GM12878 (cell line): ENCODE measurements around the gene HMHB1. TPM values are rescaled to one million over a fixed set of nuclear protein-coding genes. Genes with fewer than 3 reads are reported as not detected.

Source experiments
- EED ChIP-seq: sonication (generic); IDR thresholded peaks from 2 replicates; pipeline ENCODE4 v1.6.1; 2016; ENCODE audit warnings: antibody characterized with exemption, low read depth
- FOXM1 ChIP-seq: IDR thresholded peaks from 2 replicates; pipeline ENCODE4 v1.6.1; 2012; ENCODE audit warnings: low read depth, mild to moderate bottlenecking, inconsistent platforms, low read length, moderate library complexity
- GABPA ChIP-seq: IDR thresholded peaks from 2 replicates; pipeline ENCODE4 v1.6.1; 2014; ENCODE audit warnings: antibody characterized with exemption, low read depth, mild to moderate bottlenecking, inconsistent platforms
- JUNB ChIP-seq: IDR thresholded peaks from 2 replicates; pipeline ENCODE4 v1.6.1; 2016; ENCODE audit warnings: antibody characterized with exemption, mild to moderate bottlenecking
- LARP7 ChIP-seq: fragments of 450-650 bp; IDR thresholded peaks from 2 replicates; pipeline ENCODE4 v1.6.1; 2017; ENCODE audit warnings: mild to moderate bottlenecking
- MEF2A ChIP-seq: IDR thresholded peaks from 2 replicates; pipeline ENCODE4 v1.6.1; 2011; ENCODE audit warnings: low read depth, mild to moderate bottlenecking, low read length, moderate library complexity; ENCODE audit not compliant: insufficient read depth
- MEF2B ChIP-seq: fragments of 450-650 bp; IDR thresholded peaks from 2 replicates; pipeline ENCODE4 v1.6.1; 2018; ENCODE audit warnings: mild to moderate bottlenecking, moderate library complexity; ENCODE audit not compliant: partially characterized antibody, poor library complexity, severe bottlenecking
- MTA2 ChIP-seq: fragments of 450-650 bp; IDR thresholded peaks from 2 replicates; pipeline ENCODE4 v1.6.1; 2016; ENCODE audit warnings: low read depth, mild to moderate bottlenecking, moderate library complexity
- PAX8 ChIP-seq: fragments of 450-650 bp; IDR thresholded peaks from 2 replicates; pipeline ENCODE4 v1.6.1; 2017; ENCODE audit warnings: mild to moderate bottlenecking, moderate library complexity
- PML ChIP-seq: IDR thresholded peaks from 2 replicates; pipeline ENCODE4 v1.6.1; 2012; ENCODE audit warnings: low read length, inconsistent platforms
- RAD21 ChIP-seq: IDR thresholded peaks from 2 replicates; pipeline ENCODE4 v1.6.1; 2011; ENCODE audit warnings: mild to moderate bottlenecking, low read depth, low read length, moderate library complexity; ENCODE audit not compliant: insufficient read depth
- RELA ChIP-seq: fragments of 450-650 bp; IDR thresholded peaks from 2 replicates; pipeline ENCODE4 v1.8.0; 2014; ENCODE audit warnings: borderline replicate concordance; ENCODE audit not compliant: partially characterized antibody
- RUNX3 ChIP-seq: IDR thresholded peaks from 2 replicates; pipeline ENCODE4 v1.6.1; 2012; ENCODE audit warnings: low read length, inconsistent platforms
- SRF ChIP-seq, 2 experiments: IDR thresholded peaks; 2 replicates each; pipeline ENCODE4 v1.6.1; 2011; ENCODE audit warnings: low read depth in 2 of 2, low read length in 2 of 2, mild to moderate bottlenecking in 1 of 2, moderate library complexity in 1 of 2
- TCF12 ChIP-seq: IDR thresholded peaks from 2 replicates; pipeline ENCODE4 v1.6.1; 2011; ENCODE audit warnings: low read depth, mild to moderate bottlenecking, low read length
- YY1 ChIP-seq: IDR thresholded peaks from 2 replicates; pipeline ENCODE4 v1.6.1; 2011; ENCODE audit warnings: low read depth, mild to moderate bottlenecking, low read length
- polyA plus RNA-seq, 11 experiments: library from polyadenylated mRNA; depleted of rRNA in 4 of 11; unstranded in 6 of 11; stranded (reverse) in 5 of 11; fragments of >200 nt; fragmentation: Nextera tagmentation in 4 of 11; fragmentation: Illumina TruSeq in 1 of 11; extraction: Ambion mirVana in 4 of 11; extraction: Trizol in 1 of 11; gene quantifications; 1 replicate in 1 of 11; 2 replicates in 10 of 11; pipeline versions ENCODE4 v1.2.1 to v1.2.3, GENCODE V29; 2011 to 2016; ENCODE audit warnings: inconsistent platforms in 2 of 11, missing spikeins in 2 of 11, low read depth in 1 of 11
- total RNA-seq, 4 experiments: library from RNA; depleted of rRNA in 3 of 4; stranded (reverse); fragments of >200 nt in 3 of 4; fragmentation: Illumina TruSeq in 1 of 4; extraction: Trizol in 1 of 4; gene quantifications; 2 replicates each; pipeline versions ENCODE4 v1.2.1 to v1.2.3, GENCODE V29; 2013 to 2021

The HMHB1 gene
- total and polyA plus RNA-seq, 10 of the 15 experiments (the other 5 are each of a cell fraction or from before 2014, with no cell fraction given): 0.45 to 20.3 (median 4.6) TPM

GRCh38 chr5:143824851-143825720 is 13.1 kb downstream of the HMHB1 start (continued):
- no peak for TF ChIP-seq PML
- TF ChIP-seq GABPA: no peak
- TF ChIP-seq RELA: peak; percentile 26
- TF ChIP-seq PAX8: no peak
- peak; percentile 70 for TF ChIP-seq EED
- peak; percentile 32; the same call in 1 of the 2 replicates for TF ChIP-seq MTA2
- TF ChIP-seq YY1: peak; percentile 85
- peak; percentile 59; the same call in 1 of the 2 replicates for TF ChIP-seq RUNX3
- TF ChIP-seq FOXM1: peak; percentile 82
- TF ChIP-seq MEF2B: peak; percentile 22
- peak; percentile 32; the same call in 1 of the 2 replicates for TF ChIP-seq LARP7
- TF ChIP-seq MEF2A: peak; percentile 29; the same call in 1 of the 2 replicates
- 0 out of 2 replicates have a peak, but pooled peaks have one; percentile 0 for TF ChIP-seq JUNB
- 0 out of 4 replicates have a peak, but pooled peaks of 1 of the 2 experiments have one; percentile 13 for TF ChIP-seq SRF (IDR thresholded peaks at IDR 0.05; ENCODE audit: low read depth in 2 of 2, low read length in 2 of 2)
- TF ChIP-seq TCF12: no peak
- TF ChIP-seq RAD21: peak; percentile 100
